Measurements from ENCODE around the gene TSLP.

TSLP gene

GRCh38 chr5:111099058-111099778 is 27.7 kb downstream of the TSLP start:
- no peak for DNase-seq

DNA sequence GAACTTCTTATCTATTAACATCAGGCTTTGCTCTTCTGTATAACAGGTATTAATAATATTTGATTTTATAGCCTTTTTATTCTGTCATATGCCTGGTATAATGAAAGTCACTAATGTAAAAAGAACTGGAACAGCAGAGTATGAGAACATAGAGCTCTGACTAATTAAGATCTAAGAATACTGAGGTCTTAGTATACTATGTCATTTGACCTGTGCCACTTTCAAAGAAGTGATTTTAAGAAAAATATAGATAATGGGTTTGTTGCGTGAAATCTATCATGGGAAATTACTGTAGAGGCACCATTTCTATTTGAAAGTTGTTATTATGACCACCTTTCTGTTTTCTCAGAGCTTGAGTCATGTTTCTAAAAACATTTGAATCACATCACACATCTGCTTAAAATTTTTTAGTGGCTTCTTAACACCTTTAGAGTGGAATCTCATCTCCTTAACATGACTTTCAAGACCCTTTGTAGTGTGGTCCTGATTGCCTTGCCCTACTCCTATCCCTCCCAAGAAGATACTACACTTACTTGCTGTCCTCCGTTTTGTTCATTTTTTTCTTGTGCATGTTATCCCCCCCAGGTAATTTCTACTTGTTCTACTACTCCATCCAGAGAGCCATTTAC is 34.9 kb downstream of the TSLP start:
- no peak for DNase-seq

DNA sequence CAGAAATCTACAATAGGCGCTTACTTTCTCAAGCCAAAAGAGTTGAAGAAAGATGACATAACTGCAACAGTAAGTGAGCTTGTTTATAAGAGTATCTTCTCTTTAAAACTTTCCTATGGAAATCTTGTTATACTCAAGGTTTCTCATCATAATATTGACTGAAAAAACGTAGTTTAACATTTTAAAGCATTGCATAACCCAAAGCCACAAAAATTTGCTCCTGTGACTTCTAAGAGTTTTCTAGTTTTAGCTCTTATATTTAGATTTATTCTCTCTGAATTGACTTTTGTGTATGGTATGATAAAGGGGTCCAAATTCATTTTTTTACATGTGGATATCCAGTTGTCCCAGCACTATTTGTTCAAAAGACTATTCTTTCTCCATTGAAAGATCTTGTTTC is 35.9 kb downstream of the TSLP start:
- DNase-seq, result no peak

DNA sequence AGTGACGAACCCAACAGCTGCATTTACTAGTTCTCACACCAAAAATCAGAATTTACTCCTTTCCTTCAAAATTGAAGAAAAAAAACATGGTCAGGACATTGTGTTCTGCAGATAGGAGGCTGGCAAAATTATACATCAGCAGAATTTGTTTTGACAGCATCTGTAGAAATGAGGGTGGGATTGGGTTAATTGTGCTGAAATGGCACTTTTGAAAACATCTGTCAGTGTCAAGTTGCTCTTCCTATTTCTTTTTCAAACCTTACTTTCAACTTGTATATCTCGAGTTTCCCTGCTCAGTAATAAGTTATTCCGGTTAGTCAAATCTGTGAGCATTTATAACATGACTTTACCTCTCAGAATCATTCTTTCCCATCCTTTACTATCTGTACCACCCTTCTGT is 40.4 kb downstream of the TSLP start:
- DNase-seq, result no peak

- no peak for DNase-seq
These were observed 42.2 kb downstream of the TSLP start for GRCh38 chr5:111113678-111114077.

GRCh38 chr5:111115229-111115628 is 43.7 kb downstream of the TSLP start:
- DNase-seq, result no peak

DNA sequence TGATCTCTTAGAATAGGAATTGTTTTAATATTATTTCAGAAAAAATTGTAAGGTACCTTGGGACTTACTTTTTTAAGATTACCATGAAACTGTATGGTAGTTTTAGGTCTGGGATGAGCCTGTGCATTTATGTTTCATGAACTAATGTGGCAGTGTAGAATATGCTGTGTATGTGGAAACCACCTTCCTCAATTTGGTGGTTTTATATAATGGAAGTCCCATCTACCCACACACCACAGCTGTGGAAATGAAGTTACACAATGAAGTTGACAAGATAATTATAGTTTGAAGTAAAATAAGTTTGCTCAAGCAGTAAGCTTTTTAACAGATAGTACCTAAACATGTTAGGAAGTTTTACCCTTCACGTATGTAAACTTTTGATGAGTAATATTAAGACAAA is 45.0 kb downstream of the TSLP start:
- DNase-seq, result no peak

DNA sequence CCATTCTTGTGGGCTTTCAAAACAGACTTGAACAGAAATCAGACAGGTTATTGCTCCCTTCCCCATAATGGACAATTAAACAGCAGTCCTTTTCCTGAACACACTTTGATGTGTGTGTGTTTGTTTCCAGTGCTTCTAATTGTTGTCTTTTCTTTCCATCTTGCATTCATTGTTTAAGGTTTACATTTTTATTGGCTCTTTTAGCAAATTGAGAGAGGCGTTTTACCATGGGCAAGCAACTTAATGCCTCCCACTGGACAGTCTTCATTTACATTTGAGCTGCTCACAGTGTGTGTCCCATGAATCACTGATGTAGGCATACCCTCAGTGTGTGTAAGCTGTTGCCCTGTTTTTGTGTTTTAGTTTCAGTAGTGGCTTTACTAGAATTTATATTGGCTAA is 45.6 kb downstream of the TSLP start:
- no peak for DNase-seq

GRCh38 chr5:111119221-111119620 is 47.7 kb downstream of the TSLP start:
- DNase-seq, result no peak

DNA sequence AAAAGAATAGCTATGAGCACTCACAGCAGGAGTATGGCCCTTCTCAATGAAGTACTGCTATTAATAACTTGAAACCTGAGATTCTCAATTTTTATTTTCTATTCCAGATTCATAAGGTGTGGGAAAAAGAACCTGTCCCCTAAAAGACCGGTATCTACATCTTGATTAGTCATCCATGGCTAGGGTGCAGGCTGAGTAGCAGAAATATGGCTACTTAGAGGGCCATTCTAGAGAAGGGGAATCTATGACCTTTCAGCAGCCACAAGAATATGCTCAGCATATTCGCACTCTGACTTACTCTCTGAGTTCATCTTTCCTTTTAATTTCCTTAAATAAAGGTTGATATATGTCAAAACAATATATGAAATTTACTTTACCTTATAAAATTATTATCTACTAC is 48.3 kb downstream of the TSLP start:
- DNase-seq, result no peak

GRCh38 chr5:111120911-111121310 is 49.4 kb downstream of the TSLP start:
- no peak for DNase-seq

- DNase-seq, result no peak
These were observed 50.4 kb downstream of the TSLP start for GRCh38 chr5:111121926-111122325.

- no peak for DNase-seq
These were observed 50.9 kb downstream of the TSLP start for GRCh38 chr5:111122398-111122797.

- no peak for DNase-seq
These were observed 53.3 kb downstream of the TSLP start for GRCh38 chr5:111124793-111125192.

GRCh38 chr5:111126896-111127295 is 55.4 kb downstream of the TSLP start:
- DNase-seq, result no peak

All from right forelimb (tissue), 1 donor.